ENCODE results near the gene SCAMP4.

SCAMP4 gene

DNA sequence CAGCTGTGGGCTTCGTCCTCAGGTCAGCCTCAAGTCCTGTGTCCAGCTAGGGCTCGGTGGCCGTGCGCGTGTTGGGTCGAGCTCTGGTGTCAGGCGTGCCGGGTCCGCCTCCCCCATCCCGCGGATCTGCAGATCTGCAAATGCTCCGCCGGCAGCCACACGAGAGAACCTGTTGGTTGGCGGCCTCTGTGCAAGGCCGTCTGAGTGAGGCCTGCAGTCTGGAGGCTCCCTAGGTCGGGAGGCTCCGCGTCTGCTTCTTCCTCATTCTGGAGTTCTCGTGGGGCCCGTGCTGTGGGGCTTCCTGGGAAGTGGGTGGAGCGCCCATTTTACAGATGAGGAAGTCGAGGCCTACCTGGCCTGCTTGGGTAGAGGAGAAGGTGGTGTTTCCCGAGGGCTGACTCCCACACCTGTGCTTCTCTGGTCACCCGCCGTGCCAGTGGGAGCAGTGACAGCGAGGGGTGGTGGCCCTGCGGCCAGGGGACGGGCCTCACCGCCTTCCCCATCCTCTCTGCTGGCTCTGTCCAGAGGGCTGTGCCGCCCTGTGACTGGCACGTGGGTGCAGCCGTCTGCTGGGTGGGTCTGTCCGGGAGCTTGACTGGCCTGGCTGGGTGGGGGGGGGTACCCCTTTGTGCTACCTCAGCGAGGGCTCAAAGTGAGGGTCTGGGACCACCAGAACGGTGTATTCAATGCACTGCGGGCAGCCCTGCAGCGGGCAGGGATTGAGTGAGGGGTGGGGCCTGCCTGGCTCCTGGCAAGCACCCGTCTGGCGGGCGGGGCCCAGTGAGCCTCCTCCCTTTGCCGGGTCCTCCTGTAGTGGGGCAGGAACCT is 39.1 kb downstream of the SCAMP4 start:
- Histone ChIP-seq H3K9ac (ENCODE audit: low read length) (no peak overlapping the region), H3K79me2 (ENCODE audit: insufficient read depth, low read length) (peaks cover 67% of the 10 kb centered on the region), H3K4me2 (ENCODE audit: low read depth, low read length, poor library complexity, severe bottlenecking) (no peak overlapping the region), H2AFZ (ENCODE audit: low read depth, low read length, severe bottlenecking) (no peak overlapping the region), H3K36me3 (ENCODE audit: low read length) (no peaks in the 10 kb centered on the region), H3K9me3 (ENCODE audit: insufficient read depth, low read length) (no peaks in the 10 kb centered on the region), H3K9me2 (replicated peaks; ENCODE audit: insufficient read depth, low read length) (no peaks in the 10 kb centered on the region), H4K20me1 (ENCODE audit: low read depth, low read length) (no peaks in the 10 kb centered on the region), H3K27ac (ENCODE audit: low read depth, low read length) (no peak overlapping the region), H3K27me3 (ENCODE audit: low read length) (no peaks in the 10 kb centered on the region), H3F3A (ENCODE audit: insufficient read depth) (peaks cover 18% of the 10 kb centered on the region; the same call in 1 of the 2 replicates), H3K4me3 (ENCODE audit: insufficient read depth, low read length, poor library complexity, severe bottlenecking) (no peak overlapping the region)
- TF ChIP-seq, protein P1, sequence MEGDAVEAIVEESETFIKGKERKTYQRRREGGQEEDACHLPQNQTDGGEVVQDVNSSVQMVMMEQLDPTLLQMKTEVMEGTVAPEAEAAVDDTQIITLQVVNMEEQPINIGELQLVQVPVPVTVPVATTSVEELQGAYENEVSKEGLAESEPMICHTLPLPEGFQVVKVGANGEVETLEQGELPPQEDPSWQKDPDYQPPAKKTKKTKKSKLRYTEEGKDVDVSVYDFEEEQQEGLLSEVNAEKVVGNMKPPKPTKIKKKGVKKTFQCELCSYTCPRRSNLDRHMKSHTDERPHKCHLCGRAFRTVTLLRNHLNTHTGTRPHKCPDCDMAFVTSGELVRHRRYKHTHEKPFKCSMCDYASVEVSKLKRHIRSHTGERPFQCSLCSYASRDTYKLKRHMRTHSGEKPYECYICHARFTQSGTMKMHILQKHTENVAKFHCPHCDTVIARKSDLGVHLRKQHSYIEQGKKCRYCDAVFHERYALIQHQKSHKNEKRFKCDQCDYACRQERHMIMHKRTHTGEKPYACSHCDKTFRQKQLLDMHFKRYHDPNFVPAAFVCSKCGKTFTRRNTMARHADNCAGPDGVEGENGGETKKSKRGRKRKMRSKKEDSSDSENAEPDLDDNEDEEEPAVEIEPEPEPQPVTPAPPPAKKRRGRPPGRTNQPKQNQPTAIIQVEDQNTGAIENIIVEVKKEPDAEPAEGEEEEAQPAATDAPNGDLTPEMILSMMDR (IDR thresholded peaks at IDR 0.05; ENCODE audit: insufficient read depth, low read length, poor library complexity, severe bottlenecking), result no peak
- TF ChIP-seq EZH2phosphoT487 (conservative IDR thresholded peaks at IDR 0.05; ENCODE audit: low read length), result no peak

DNA sequence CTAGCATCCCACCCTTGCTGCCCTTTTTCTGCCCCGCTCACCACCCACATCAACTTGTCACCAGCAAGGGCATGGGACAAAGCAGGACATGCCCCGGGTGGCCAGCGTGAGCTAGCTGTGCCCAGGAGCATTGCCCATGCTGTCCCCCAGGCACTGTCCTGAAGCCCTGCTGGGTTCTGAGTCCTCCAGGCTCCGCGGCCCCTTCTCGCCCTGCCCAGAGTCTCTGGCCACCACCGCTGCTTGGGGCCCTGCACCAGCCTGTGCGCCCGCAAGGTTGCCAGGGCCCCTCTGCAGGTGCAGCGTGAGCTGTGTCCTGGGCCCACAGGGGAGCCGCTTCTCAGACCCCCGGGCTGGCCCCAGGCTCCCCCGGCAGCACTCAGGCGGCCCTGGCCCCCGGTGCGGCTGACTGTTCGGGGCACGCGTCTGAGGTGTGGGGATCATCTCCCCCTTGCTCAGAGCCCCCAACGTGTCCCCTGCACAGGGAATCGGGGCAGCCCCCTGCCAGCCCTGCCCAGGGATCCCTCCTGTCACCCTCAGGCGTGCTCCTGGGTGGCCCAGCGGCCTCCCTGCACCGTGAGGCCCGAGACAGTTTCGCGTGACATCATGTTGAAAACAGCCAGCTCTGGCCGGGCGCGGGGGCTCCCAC is 39.8 kb downstream of the SCAMP4 start:
- H2AFZ ChIP-seq (ENCODE audit: low read depth, low read length, severe bottlenecking), result no peak overlapping the region
- H3K27ac ChIP-seq (ENCODE audit: low read depth, low read length), result no peak overlapping the region
- H3F3A ChIP-seq (ENCODE audit: insufficient read depth), result peaks cover 17% of the 10 kb centered on the region; the same call in 1 of the 2 replicates
- TF ChIP-seq, protein P1 (IDR thresholded peaks at IDR 0.05; ENCODE audit: insufficient read depth, low read length, poor library complexity, severe bottlenecking), result no peak
- TF ChIP-seq EZH2phosphoT487 (conservative IDR thresholded peaks at IDR 0.05; ENCODE audit: low read length), result no peak
- H3K9ac ChIP-seq (ENCODE audit: low read length), result no peak overlapping the region
- no peaks in the 10 kb centered on the region for H3K36me3 ChIP-seq (ENCODE audit: low read length)
- no peaks in the 10 kb centered on the region for H3K9me2 ChIP-seq (replicated peaks; ENCODE audit: insufficient read depth, low read length)
- H3K4me2 ChIP-seq (ENCODE audit: low read depth, low read length, poor library complexity, severe bottlenecking), result no peak overlapping the region
- H3K27me3 ChIP-seq (ENCODE audit: low read length), result no peaks in the 10 kb centered on the region
- no peak overlapping the region for H3K4me3 ChIP-seq (ENCODE audit: insufficient read depth, low read length, poor library complexity, severe bottlenecking)
- H3K79me2 ChIP-seq (ENCODE audit: insufficient read depth, low read length), result peaks cover 72% of the 10 kb centered on the region
- no peaks in the 10 kb centered on the region for H4K20me1 ChIP-seq (ENCODE audit: low read depth, low read length)
- H3K9me3 ChIP-seq (ENCODE audit: insufficient read depth, low read length), result no peaks in the 10 kb centered on the region

- Histone ChIP-seq H3K36me3 (ENCODE audit: low read length) (no peaks in the 10 kb centered on the region), H3K27me3 (ENCODE audit: low read length) (no peaks in the 10 kb centered on the region), H3K9ac (ENCODE audit: low read length) (no peak overlapping the region), H3K9me2 (replicated peaks; ENCODE audit: insufficient read depth, low read length) (no peaks in the 10 kb centered on the region), H2AFZ (ENCODE audit: low read depth, low read length, severe bottlenecking) (no peak overlapping the region), H3K79me2 (ENCODE audit: insufficient read depth, low read length) (peaks cover 80% of the 10 kb centered on the region), H3F3A (ENCODE audit: insufficient read depth) (peaks cover 11% of the 10 kb centered on the region; the same call in 1 of the 2 replicates), H3K9me3 (ENCODE audit: insufficient read depth, low read length) (no peaks in the 10 kb centered on the region), H3K27ac (ENCODE audit: low read depth, low read length) (no peak overlapping the region), H3K4me3 (ENCODE audit: insufficient read depth, low read length, poor library complexity, severe bottlenecking) (no peak overlapping the region), H3K4me2 (ENCODE audit: low read depth, low read length, poor library complexity, severe bottlenecking) (no peak overlapping the region), H4K20me1 (ENCODE audit: low read depth, low read length) (no peaks in the 10 kb centered on the region)
- TF ChIP-seq, protein P1 (IDR thresholded peaks at IDR 0.05; ENCODE audit: insufficient read depth, low read length, poor library complexity, severe bottlenecking), result peak; percentile 34
- no peak for TF ChIP-seq EZH2phosphoT487 (conservative IDR thresholded peaks at IDR 0.05; ENCODE audit: low read length)
Measured at GRCh38 chr19:1945899-1946298, 40.7 kb downstream of the SCAMP4 start.

Measured in SU-DHL-6 (cell line).